HG03095 (cell line): Measurements from ENCODE around the gene ZC3H12C.

Experiments used
- ATAC-seq: cut with Tn5 transposase; IDR thresholded peaks from one replicate; pipeline ENCODE4 v1.9.1; 2021; ENCODE audit warnings: moderate library complexity; ENCODE audit not compliant: unreplicated experiment

The ZC3H12C gene

DNA sequence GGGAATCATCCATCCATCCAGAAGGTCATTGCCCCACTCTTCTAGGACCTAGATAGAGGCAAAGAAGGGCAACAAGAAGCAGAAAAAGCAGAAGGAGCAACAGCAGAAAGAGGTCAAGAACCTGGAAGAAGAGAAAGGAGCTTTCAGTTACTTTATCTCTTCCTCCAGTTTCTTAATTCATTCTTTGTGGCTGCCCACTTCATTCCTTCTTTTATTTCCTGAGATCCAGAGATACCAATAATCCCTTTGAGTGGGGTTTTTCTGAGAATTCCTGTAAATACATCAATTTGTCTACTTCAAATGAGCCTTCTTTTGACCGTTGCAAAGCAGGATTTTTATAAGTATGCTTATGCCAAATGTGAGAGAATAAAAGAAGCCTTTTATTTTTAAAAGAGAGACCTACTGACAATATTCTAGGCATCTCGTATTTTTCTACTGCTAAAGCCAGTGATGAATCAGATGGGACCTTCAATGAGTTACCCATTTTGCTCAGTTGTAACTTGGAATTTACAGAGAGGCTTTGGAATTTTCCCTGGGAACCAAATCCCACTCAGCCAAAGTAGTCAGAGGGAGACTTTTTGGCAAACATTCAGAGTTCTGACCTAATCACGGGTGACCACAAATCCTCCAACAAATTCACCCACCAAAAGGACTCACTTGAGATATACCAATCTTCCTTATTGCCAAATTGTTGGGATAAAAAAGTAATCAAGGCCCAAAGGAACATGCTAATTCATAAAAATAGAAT, 54.9 kb downstream of the ZC3H12C start:
- no peak for ATAC-seq

DNA sequence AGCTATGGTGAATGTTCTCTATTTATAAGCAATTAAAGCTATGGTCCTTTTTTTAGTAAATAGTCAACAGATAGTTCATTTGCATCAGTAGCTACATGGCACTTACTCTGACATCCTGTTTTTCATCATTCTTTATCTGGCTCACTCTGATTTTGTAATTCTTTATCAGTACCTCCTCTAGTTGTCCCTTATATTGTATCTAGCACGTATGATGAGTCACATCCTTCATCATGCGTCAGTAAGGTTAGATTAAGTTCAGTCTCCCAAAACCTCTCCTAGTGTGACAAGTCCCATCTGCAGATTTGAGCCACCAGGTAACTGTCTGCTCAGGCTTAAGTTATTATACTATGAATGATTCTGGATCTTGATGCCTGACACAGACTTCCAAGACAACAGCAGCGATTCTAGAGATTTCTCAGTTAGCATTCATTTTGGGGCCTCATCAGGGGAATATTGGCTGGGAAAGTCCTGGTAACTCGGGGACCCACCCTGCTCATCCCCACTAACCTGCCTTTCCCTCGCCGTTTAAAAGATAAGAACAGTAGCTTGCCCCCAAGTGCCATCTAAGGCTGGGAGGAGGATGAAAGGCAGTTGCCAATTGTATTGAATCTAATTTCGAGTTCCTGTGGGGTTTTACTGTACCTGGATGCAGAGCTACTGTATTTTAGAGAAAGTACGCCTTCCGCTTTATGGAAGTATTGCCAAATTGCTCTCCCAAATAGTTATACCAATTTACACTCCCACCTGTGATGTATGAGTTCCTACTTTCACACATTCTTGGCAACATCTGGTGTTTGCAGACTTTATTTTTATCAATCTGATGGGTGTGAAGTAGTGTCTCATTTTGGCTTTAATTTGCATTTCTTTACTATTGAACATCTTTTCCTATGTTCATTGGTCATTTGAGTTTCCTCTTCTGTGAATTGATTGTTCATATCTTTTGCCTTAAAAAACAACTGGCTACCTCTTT, 55.9 kb downstream of the ZC3H12C start:
- ATAC-seq: no peak

DNA sequence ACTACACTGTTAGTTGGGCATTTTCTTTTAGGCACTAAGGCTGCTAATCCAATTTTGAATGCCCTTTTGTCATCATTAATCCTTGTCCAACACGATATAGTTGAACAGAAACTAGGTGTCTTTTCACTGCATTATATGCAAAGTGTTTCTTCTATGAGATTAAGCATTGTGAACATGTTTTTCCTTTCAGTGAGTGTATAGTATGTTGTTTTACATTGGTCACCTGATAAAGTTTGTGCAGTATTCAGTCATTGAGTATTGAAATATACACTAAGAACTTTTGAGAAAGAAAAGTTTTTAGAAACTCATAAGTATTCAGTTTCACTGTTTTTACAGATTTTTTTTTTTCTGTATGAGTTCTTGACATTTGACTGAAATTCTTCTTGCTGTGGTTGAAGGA, 59.0 kb downstream of the ZC3H12C start:
- ATAC-seq: no peak

DNA sequence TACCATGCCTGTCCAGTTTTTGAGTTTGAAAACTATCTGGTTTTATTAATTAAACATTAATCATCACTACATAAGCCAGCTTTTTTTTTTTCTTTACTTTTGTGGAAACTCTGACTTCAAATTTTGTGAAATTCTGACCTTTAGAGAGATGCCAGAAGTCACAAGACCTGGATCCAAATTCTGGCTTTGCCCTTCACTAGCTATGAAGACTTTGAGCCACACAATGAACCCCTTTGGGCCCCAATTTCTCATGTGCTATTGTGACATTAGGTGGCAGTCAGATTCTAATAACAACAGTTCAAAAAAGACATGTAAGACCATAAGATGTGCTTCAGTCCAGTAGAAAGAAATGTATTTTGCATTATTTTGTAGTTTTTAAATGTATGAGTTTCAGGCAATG, 60.3 kb downstream of the ZC3H12C start:
- ATAC-seq: no peak

GRCh38 chr11:110156503-110156902, 63.3 kb downstream of the ZC3H12C start:
- ATAC-seq: no peak

DNA sequence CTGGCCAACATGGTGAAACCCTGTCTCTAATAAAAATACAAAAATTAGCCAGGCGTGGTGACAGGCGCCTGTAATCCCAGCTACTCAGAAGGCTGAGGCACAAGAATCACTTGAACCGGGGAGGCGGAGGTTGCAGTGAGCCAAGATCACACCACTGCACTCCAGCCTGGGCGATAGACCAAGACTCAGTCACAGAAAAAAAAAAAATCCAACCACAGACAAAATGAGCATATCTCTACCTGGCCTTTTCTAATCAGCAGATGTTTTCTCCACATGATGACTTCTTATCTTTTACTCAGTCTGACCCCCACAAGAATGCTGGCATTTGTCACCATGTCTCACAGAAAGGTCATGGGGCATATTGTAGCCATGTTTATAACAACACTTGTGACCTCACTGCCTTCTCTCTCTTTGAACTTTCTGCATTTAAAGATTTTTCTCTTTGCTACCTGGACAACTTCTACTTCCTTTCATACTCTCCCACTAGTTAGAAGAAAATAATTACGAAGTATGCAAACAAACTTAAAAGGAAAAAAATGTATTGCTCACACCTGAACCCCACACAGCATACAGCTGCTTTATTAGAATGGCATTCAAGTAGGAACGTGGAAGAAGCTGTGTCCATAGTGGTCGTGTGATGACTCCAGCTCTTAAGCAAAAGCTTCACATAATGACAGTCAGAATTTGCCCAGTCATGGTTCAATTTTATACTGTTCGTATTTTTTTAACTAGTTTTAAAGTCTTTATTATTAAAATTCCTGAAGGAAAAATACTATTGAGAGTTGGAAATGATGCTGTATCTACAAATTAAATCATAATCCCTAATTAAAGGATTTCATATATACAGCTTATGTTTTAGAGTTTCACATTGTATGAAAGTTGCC, 65.4 kb downstream of the ZC3H12C start:
- ATAC-seq: no peak

DNA sequence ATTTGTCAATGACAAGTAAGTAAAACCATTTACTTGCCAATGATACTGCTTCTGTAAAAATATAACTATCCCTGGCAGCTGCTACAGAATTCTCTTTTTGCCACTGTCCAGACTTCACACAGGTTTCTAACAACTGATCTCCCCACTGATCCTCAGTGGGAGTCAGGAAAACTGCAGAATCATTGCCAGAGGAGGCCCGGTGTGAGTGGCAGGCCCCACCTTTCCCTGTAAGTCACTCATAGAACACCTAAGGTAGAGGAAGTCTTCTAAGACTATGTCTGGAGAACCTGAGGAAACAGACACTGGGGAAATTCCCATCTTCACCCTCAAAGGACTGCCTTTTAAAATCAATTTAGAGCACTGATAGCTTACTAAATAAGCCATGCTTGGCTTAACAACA, 66.3 kb downstream of the ZC3H12C start:
- no peak for ATAC-seq

DNA sequence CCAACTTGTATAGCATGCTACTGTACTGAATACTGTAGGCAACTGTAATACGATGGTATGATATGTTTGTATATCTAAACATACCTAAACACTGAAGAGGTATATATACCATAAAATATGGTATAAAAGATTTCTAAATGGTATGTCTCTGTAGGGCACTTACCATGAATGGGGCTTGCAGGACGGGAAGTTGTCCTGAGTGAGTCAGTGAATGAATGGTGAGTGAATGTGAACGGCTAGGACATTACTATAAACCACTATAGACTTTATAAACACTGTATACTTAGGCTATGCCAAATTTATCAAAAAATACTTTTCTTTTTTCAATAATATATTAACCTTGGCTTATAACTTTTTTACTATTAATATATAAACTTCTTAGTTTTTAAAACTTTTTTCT, 66.8 kb downstream of the ZC3H12C start:
- ATAC-seq: no peak

DNA sequence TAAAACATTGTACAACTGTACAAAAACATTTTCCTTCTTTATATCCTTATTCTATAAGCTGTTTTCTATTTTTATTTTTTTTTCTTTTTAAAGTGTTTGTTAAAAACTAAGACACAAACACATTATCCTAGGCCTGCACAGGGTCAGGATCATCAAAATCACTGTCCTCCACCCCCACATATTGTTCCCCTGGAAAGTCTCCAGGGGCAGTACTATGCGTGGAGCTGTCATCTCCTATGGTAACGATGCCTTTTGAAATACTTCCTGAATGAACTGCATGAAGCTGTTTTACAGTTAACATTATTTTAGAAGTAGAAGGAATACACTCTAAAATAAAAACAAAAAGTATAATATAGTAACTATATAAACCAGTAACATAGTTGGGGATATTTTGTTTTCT, 67.2 kb downstream of the ZC3H12C start:
- no peak for ATAC-seq

GRCh38 chr11:110161061-110161460, 67.9 kb downstream of the ZC3H12C start:
- ATAC-seq: no peak

- ATAC-seq: no peak
Observed at GRCh38 chr11:110162216-110162615, 69.0 kb downstream of the ZC3H12C start.

DNA sequence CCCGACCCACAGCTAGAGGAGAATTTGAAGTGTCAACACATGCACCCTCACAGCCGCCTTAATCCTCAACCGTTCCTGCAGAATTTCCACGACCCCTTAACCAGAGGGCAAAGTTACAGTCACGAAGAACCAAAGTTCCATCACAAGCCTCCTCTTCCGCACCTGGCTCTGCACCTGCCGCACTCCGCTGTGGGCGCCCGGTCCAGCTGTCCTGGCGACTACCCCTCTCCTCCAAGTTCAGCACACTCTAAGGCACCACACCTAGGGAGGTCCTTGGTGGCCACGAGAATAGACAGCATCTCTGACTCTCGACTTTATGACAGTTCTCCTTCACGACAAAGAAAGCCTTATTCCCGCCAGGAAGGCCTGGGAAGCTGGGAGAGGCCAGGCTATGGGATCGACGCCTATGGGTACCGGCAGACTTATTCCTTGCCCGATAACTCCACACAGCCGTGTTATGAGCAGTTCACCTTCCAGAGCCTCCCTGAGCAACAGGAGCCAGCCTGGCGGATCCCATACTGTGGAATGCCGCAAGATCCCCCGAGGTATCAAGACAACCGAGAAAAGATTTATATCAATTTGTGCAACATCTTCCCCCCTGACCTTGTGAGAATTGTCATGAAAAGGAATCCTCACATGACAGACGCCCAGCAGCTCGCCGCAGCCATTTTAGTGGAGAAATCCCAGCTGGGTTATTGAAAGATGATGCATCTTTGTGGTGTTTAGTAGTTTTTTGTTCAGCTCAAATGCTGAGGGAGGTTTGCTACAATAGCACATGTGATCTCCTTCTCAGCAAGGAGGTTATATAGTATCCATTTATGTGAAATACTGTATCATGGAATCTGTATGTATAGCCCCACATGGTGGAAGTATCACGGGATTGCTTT, 72.1 kb downstream of the ZC3H12C start:
- no peak for ATAC-seq

GRCh38 chr11:110168033-110168803, 75.0 kb downstream of the ZC3H12C start:
- no peak for ATAC-seq

- no peak for ATAC-seq
Observed at GRCh38 chr11:110169738-110170137, 76.5 kb downstream of the ZC3H12C start.

- no peak for ATAC-seq
Observed at GRCh38 chr11:110172468-110173065, 79.4 kb downstream of the ZC3H12C start.

GRCh38 chr11:110173811-110174644, 80.8 kb downstream of the ZC3H12C start:
- peak; percentile 63 for ATAC-seq

- no peak for ATAC-seq
Observed at GRCh38 chr11:110174645-110175310, 81.6 kb downstream of the ZC3H12C start.
